Calu3 (cell line): ENCODE measurements around the gene ESRRG. TPM values are rescaled to one million over a fixed set of nuclear protein-coding genes. Genes with fewer than 3 reads are reported as not detected.

Experiments
- BruUV-seq: library from RNA; stranded (reverse); fragments of 400-500 nt; replicated peaks from 2 replicates; lab custom pipeline; 2021; lab: Mats Ljungman, UMichigan
- CTCF ChIA-PET: fragments of 300-600 bp; sonication (Branson Sonifier 250); formaldehyde crosslinking; loops from one replicate; lab custom pipeline; 2022; ENCODE audit warnings: antibody characterized with exemption; lab: Charles Lee
- DNase-seq: peaks from one replicate; pipeline ENCODE4 v3.0.0; 2022
- H3K27ac Mint-ChIP-seq: one replicate; pipeline ENCODE4 v1.8.0; 2022; ENCODE audit warnings: mixed read lengths; ENCODE audit not compliant: unreplicated experiment
- H3K27me3 Mint-ChIP-seq: one replicate; pipeline ENCODE4 v1.8.0; 2022; ENCODE audit warnings: mixed read lengths; ENCODE audit not compliant: unreplicated experiment
- H3K36me3 Mint-ChIP-seq: one replicate; pipeline ENCODE4 v1.8.0; 2022; ENCODE audit warnings: mild to moderate bottlenecking, moderate library complexity, mixed read lengths; ENCODE audit not compliant: insufficient read depth, unreplicated experiment
- H3K4me1 Mint-ChIP-seq: one replicate; pipeline ENCODE4 v1.8.0; 2022; ENCODE audit warnings: mild to moderate bottlenecking, low read depth, mixed read lengths; ENCODE audit not compliant: unreplicated experiment
- H3K4me3 Mint-ChIP-seq: one replicate; pipeline ENCODE4 v1.8.0; 2022; ENCODE audit warnings: mild to moderate bottlenecking, low read depth, moderate library complexity, mixed read lengths; ENCODE audit not compliant: unreplicated experiment
- H3K9me3 Mint-ChIP-seq: one replicate; pipeline ENCODE4 v1.8.0; 2022; ENCODE audit warnings: low read depth, mixed read lengths; ENCODE audit not compliant: unreplicated experiment
- intact Hi-C: fragments of 100-400 bp; cut with micrococcal nuclease; formaldehyde crosslinking; loops from one replicate; pipeline ENCODE4 v1.10.0; 2022; ENCODE audit not compliant: unreplicated experiment
- total RNA-seq: library from RNA; stranded (reverse); gene quantifications from 2 replicates; pipeline ENCODE4 v1.2.3, GENCODE V29; 2022
- TF ChIP-seq, protein P1 (sequence below): fragments of 200-600 bp; IDR thresholded peaks from one replicate; pipeline ENCODE4 v1.8.0; 2022; ENCODE audit warnings: antibody characterized with exemption; ENCODE audit not compliant: unreplicated experiment

ESRRG gene
- total RNA-seq, 1 experiment from 2014 or later: 1.3 TPM

GRCh38 chr1:216458812-216459211, 264.4 kb downstream of the ESRRG start:
- H3K36me3 Mint-ChIP-seq: no peaks in the 10 kb centered on the region
- no peaks in the 10 kb centered on the region for H3K27me3 Mint-ChIP-seq
- H3K4me1 Mint-ChIP-seq: peaks cover 12% of the 10 kb centered on the region
- no TSS peak for BruUV-seq
- intact Hi-C loops: no loop called here
- H3K4me3 Mint-ChIP-seq: no peak overlapping the region
- H3K9me3 Mint-ChIP-seq: no peaks in the 10 kb centered on the region
- no peak overlapping the region for H3K27ac Mint-ChIP-seq
- TF ChIP-seq, protein P1, sequence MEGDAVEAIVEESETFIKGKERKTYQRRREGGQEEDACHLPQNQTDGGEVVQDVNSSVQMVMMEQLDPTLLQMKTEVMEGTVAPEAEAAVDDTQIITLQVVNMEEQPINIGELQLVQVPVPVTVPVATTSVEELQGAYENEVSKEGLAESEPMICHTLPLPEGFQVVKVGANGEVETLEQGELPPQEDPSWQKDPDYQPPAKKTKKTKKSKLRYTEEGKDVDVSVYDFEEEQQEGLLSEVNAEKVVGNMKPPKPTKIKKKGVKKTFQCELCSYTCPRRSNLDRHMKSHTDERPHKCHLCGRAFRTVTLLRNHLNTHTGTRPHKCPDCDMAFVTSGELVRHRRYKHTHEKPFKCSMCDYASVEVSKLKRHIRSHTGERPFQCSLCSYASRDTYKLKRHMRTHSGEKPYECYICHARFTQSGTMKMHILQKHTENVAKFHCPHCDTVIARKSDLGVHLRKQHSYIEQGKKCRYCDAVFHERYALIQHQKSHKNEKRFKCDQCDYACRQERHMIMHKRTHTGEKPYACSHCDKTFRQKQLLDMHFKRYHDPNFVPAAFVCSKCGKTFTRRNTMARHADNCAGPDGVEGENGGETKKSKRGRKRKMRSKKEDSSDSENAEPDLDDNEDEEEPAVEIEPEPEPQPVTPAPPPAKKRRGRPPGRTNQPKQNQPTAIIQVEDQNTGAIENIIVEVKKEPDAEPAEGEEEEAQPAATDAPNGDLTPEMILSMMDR: no peak
- DNase-seq: no peak
- CTCF ChIA-PET: no interaction called here

DNA sequence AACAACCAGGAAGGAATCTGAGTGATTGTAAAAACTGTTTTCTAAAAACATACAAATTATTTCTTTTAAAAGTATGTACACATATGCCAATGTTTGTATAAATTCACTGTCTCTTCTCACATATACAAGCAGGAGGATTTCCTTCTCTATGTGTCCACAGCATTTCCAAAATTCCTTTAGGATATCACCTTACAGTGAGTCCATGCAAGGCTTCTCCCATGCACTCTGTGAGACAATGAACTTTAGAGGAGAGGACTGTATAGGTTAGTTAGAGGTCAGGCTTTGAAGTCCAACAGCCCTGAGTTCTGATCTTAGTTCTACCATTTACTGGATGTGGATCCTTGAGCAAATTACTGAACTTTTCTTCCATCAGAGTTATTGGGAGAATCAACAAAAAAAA, 265.9 kb downstream of the ESRRG start:
- TF ChIP-seq, protein P1: no peak
- Mint-ChIP-seq H3K4me1 (peaks cover 12% of the 10 kb centered on the region), H3K27me3 (no peaks in the 10 kb centered on the region), H3K36me3 (no peaks in the 10 kb centered on the region), H3K27ac (no peak overlapping the region), H3K4me3 (no peak overlapping the region), H3K9me3 (no peaks in the 10 kb centered on the region)
- BruUV-seq: no TSS peak
- CTCF ChIA-PET: interaction anchor here (0.7 kb wide), 1 partner anchor 36 kb away, joined by 4 read pairs; no protein-coding TSS in a partner anchor
- no peak for DNase-seq
- intact Hi-C loops: no loop called here

- Mint-ChIP-seq H3K4me3 (no peak overlapping the region), H3K36me3 (no peaks in the 10 kb centered on the region), H3K27me3 (no peaks in the 10 kb centered on the region), H3K4me1 (peaks cover 12% of the 10 kb centered on the region), H3K9me3 (no peaks in the 10 kb centered on the region), H3K27ac (no peak overlapping the region)
- CTCF ChIA-PET: no interaction called here
- TF ChIP-seq, protein P1: no peak
- no peak for DNase-seq
- intact Hi-C loops: no loop called here
- no TSS peak for BruUV-seq
Measured at GRCh38 chr1:216456682-216457081, 266.5 kb downstream of the ESRRG start.

DNA sequence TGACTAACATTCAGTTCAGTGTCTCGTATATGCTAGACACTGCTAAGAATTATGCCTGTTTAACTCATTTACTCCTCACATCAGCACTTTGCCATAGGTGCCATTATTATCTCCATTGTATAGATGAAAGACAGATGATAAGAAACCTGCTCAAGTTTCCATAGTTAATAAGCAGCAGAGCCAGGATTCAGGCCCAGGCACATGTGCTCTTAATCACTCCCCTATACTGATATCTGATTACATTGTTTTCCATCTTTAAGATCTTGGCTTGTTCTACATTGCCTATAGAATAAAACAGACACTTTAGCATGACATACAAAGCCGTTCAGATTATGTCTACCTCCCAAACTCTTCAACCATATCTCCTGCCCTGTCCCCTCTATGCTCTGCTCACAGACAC, 269.5 kb downstream of the ESRRG start:
- no peaks in the 10 kb centered on the region for H3K9me3 Mint-ChIP-seq
- no peaks in the 10 kb centered on the region for H3K27me3 Mint-ChIP-seq
- H3K4me3 Mint-ChIP-seq: no peak overlapping the region
- no peaks in the 10 kb centered on the region for H3K4me1 Mint-ChIP-seq
- BruUV-seq: no TSS peak
- CTCF ChIA-PET: no interaction called here
- intact Hi-C loops: no loop called here
- no peak overlapping the region for H3K27ac Mint-ChIP-seq
- no peak for DNase-seq
- no peaks in the 10 kb centered on the region for H3K36me3 Mint-ChIP-seq
- TF ChIP-seq, protein P1: no peak
